Measurements from ENCODE around the gene ARAF.

Gene ARAF

DNA sequence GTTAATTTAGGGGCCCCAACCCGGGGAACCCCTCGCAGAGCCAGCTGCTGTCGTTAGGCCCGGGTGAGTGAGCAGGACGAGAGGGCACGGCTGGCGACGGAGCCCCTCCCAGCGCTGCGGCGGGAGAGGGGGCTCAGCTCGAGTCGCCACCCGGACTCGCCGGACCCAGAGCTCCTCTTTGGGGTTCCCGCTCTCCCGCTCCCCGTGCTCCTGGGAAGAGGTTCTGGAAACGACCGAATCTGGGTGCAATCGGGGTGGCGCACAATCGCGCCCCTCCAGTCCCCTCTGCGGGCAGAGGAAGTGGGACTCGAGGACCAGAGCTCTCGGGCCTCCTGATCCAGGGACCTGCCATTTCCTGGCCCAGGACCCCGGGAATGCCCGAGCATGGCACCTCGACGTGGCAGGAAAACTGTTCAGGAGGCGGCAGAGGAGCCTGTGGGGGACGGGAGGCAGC lies 37.3 kb upstream of the ARAF start:
- no peak for TF ChIP-seq FOXP2 (optimal IDR thresholded peaks at IDR 0.05; ENCODE audit: borderline replicate concordance, extremely low read depth, extremely low read length, insufficient read depth)
- TF ChIP-seq, protein P1, sequence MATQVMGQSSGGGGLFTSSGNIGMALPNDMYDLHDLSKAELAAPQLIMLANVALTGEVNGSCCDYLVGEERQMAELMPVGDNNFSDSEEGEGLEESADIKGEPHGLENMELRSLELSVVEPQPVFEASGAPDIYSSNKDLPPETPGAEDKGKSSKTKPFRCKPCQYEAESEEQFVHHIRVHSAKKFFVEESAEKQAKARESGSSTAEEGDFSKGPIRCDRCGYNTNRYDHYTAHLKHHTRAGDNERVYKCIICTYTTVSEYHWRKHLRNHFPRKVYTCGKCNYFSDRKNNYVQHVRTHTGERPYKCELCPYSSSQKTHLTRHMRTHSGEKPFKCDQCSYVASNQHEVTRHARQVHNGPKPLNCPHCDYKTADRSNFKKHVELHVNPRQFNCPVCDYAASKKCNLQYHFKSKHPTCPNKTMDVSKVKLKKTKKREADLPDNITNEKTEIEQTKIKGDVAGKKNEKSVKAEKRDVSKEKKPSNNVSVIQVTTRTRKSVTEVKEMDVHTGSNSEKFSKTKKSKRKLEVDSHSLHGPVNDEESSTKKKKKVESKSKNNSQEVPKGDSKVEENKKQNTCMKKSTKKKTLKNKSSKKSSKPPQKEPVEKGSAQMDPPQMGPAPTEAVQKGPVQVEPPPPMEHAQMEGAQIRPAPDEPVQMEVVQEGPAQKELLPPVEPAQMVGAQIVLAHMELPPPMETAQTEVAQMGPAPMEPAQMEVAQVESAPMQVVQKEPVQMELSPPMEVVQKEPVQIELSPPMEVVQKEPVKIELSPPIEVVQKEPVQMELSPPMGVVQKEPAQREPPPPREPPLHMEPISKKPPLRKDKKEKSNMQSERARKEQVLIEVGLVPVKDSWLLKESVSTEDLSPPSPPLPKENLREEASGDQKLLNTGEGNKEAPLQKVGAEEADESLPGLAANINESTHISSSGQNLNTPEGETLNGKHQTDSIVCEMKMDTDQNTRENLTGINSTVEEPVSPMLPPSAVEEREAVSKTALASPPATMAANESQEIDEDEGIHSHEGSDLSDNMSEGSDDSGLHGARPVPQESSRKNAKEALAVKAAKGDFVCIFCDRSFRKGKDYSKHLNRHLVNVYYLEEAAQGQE (IDR thresholded peaks at IDR 0.05; ENCODE audit: insufficient read depth in 1 of 2, low read depth in 2 of 2, low read length in 2 of 2), result no peak
- no peak for TF ChIP-seq SIN3A (IDR thresholded peaks at IDR 0.05; ENCODE audit: borderline replicate concordance, insufficient read depth, low read length)
- TF ChIP-seq TAF1 (IDR thresholded peaks at IDR 0.05; ENCODE audit: borderline replicate concordance, insufficient read depth, low read length), result no peak
- TF ChIP-seq POLR2AphosphoS5 (IDR thresholded peaks at IDR 0.05; ENCODE audit: low read depth, low read length), result no peak

DNA sequence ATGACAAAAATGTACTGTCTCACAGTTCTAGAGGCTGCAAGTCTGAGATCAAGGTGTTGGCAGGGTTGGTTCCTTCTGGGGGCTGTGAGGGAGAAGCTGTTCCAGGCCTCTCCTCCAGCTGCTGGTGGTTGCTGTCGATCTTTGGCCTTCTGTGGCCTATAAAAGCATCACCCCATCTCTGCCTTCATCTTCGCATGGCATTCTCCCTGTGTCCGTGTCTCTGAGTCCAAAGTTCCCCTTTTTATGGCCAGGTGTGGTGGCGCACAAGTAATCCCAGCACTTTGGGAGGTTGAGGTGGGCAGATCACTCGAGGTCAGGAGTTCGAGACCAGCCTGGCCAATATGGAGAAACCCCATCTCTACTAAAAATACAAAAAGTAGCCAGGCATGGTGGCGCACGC lies 31.5 kb upstream of the ARAF start:
- TF ChIP-seq, protein P1 (IDR thresholded peaks at IDR 0.05; ENCODE audit: insufficient read depth in 1 of 2, low read depth in 2 of 2, low read length in 2 of 2), result no peak
- TF ChIP-seq SIN3A (IDR thresholded peaks at IDR 0.05; ENCODE audit: borderline replicate concordance, insufficient read depth, low read length) (no peak), FOXP2 (optimal IDR thresholded peaks at IDR 0.05; ENCODE audit: borderline replicate concordance, extremely low read depth, extremely low read length, insufficient read depth) (no peak), TAF1 (IDR thresholded peaks at IDR 0.05; ENCODE audit: borderline replicate concordance, insufficient read depth, low read length) (no peak), POLR2AphosphoS5 (IDR thresholded peaks at IDR 0.05; ENCODE audit: low read depth, low read length) (no peak)

DNA sequence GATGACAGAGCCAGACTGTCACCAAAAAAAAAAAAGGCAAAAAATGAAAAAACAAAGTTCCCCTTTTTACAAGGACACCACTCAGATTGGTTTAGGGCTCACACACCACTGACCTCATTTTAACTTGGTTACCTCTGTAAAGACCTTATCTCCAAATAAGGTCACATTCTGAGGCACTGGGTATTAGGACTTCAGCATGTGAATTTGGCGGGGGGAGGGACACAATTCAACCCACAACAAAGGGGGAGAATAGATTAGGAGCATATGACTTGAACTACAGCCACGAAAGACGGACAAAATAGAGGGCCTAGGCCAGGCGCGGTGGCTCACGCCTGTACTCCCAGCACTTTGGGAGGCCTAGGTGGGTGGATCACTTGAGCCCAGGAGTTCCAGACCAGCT lies 31.0 kb upstream of the ARAF start:
- TF ChIP-seq SIN3A (IDR thresholded peaks at IDR 0.05; ENCODE audit: borderline replicate concordance, insufficient read depth, low read length) (no peak), TAF1 (IDR thresholded peaks at IDR 0.05; ENCODE audit: borderline replicate concordance, insufficient read depth, low read length) (no peak), FOXP2 (optimal IDR thresholded peaks at IDR 0.05; ENCODE audit: borderline replicate concordance, extremely low read depth, extremely low read length, insufficient read depth) (no peak)
- TF ChIP-seq, protein P1 (IDR thresholded peaks at IDR 0.05; ENCODE audit: insufficient read depth in 1 of 2, low read depth in 2 of 2, low read length in 2 of 2), result no peak

DNA sequence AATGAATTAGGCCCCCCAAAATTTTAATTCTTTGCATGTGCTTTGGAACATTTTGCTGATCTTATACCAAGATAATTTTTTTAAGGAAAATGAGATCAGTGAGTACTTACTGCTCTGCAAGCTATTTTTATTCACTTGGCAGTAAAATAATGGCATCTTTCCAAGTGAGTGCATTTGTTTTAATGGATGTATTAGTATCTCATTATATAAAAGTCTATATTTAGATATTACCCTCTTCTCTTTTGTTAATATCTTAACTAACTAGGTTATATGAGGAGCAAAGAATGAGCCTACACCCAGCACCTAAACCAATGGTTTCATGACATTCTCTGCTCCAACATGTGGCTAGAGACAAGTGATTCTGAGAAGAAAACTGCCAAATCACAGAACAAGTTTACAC lies 21.1 kb upstream of the ARAF start:
- TF ChIP-seq, protein P1 (IDR thresholded peaks at IDR 0.05; ENCODE audit: insufficient read depth in 1 of 2, low read depth in 2 of 2, low read length in 2 of 2), result no peak
- no peak for TF ChIP-seq FOXP2 (optimal IDR thresholded peaks at IDR 0.05; ENCODE audit: borderline replicate concordance, extremely low read depth, extremely low read length, insufficient read depth)
- TF ChIP-seq TAF1 (IDR thresholded peaks at IDR 0.05; ENCODE audit: borderline replicate concordance, insufficient read depth, low read length), result no peak
- TF ChIP-seq POLR2AphosphoS5 (IDR thresholded peaks at IDR 0.05; ENCODE audit: low read depth, low read length), result no peak
- no peak for TF ChIP-seq SIN3A (IDR thresholded peaks at IDR 0.05; ENCODE audit: borderline replicate concordance, insufficient read depth, low read length)
